Measurements from ENCODE around the gene DCLRE1C. TPM values are rescaled to one million over a fixed set of nuclear protein-coding genes. Genes with fewer than 3 reads are reported as not detected.

Gene DCLRE1C
- total and polyA plus RNA-seq, 9 of the 15 experiments (the other 6 are each of a cell fraction or from before 2014, with no cell fraction given): 8.8 to 22.2 (median 13.9) TPM

DNA sequence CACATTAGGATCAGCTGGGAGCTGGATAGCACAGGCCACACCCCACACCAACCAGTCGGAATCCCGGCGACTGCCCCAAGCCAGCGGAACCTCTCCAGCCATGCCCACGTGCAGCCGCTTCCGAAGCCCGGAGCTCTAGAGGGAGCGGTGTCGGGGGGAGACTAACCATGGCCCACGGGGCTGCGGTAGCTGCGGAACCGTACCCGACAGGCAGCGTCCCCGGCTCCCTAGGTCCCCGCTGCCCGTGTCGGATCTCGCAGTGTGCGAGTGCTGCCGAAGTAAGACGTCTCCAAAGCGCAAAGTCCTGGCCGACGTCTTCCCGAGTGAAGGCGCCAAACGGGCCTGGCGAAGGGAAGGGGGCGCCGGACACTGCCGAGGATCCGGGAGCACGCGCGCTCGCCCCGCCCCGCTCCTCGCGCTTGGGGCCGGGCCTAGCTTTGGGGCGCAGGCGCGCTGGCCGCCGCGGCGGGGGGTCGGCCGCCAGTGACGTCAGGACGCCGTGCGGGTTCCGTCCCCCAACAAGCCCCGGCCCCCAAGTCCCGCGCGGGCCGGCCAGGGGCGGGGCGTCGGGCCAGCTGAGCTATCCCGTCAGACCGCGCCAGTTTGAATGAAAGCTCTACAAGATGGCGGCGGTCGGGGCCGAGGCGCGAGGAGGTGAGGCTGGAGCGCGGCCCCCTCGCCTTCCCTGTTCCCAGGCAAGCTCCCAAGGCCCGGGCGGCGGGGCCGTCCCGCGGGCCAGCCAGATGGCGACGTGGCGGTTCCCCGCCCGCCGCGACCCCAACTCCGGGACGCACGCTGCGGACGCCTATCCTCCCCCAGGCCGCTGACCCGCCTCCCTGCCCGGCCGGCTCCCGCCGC lies 75.4 kb downstream of the DCLRE1C start, which contains the start of gene SUV39H2 (continued):
- TF ChIP-seq HSF4 (CRISPR knock-in tag; IDR thresholded peaks at IDR 0.05; ENCODE audit: borderline replicate concordance) (no peak), YBX1 (IDR thresholded peaks at IDR 0.05) (no peak), SMAD2 (IDR thresholded peaks at IDR 0.05; ENCODE audit: low read depth, low read length) (no peak), MBD2 (IDR thresholded peaks at IDR 0.05; ENCODE audit: borderline replicate concordance, low read depth) (0 out of 2 replicates have a peak, but pooled peaks have one; percentile 2), SLC30A9 (CRISPR knock-in tag; IDR thresholded peaks at IDR 0.05) (no peak), DIDO1 (tag; IDR thresholded peaks at IDR 0.05; ENCODE audit: low read depth) (no peak), ZNF174 (CRISPR knock-in tag; IDR thresholded peaks at IDR 0.05) (no peak), ZNF551 (CRISPR knock-in tag; IDR thresholded peaks at IDR 0.05) (no peak), NR4A1 (CRISPR knock-in tag; IDR thresholded peaks at IDR 0.05) (peak; percentile 27; the same call in 1 of the 2 replicates), NR4A1 (tag; IDR thresholded peaks at IDR 0.05) (no peak), BACH1 (tag; IDR thresholded peaks at IDR 0.05) (no peak), MCM7 (IDR thresholded peaks at IDR 0.05) (no peak), KDM1A (IDR thresholded peaks at IDR 0.05) (no peak), HLTF (IDR thresholded peaks at IDR 0.05) (no peak; the same call in 1 of the 2 replicates), SMARCA5 (IDR thresholded peaks at IDR 0.05) (peak; percentile 34; the same call in 1 of the 2 replicates)
- TF ChIP-seq, protein P1, sequence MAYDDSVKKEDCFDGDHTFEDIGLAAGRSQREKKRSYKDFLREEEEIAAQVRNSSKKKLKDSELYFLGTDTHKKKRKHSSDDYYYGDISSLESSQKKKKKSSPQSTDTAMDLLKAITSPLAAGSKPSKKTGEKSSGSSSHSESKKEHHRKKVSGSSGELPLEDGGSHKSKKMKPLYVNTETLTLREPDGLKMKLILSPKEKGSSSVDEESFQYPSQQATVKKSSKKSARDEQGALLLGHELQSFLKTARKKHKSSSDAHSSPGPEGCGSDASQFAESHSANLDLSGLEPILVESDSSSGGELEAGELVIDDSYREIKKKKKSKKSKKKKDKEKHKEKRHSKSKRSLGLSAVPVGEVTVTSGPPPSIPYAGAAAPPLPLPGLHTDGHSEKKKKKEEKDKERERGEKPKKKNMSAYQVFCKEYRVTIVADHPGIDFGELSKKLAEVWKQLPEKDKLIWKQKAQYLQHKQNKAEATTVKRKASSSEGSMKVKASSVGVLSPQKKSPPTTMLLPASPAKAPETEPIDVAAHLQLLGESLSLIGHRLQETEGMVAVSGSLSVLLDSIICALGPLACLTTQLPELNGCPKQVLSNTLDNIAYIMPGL (CRISPR knock-in tag; IDR thresholded peaks at IDR 0.05): no peak
- TF ChIP-seq, protein P2, sequence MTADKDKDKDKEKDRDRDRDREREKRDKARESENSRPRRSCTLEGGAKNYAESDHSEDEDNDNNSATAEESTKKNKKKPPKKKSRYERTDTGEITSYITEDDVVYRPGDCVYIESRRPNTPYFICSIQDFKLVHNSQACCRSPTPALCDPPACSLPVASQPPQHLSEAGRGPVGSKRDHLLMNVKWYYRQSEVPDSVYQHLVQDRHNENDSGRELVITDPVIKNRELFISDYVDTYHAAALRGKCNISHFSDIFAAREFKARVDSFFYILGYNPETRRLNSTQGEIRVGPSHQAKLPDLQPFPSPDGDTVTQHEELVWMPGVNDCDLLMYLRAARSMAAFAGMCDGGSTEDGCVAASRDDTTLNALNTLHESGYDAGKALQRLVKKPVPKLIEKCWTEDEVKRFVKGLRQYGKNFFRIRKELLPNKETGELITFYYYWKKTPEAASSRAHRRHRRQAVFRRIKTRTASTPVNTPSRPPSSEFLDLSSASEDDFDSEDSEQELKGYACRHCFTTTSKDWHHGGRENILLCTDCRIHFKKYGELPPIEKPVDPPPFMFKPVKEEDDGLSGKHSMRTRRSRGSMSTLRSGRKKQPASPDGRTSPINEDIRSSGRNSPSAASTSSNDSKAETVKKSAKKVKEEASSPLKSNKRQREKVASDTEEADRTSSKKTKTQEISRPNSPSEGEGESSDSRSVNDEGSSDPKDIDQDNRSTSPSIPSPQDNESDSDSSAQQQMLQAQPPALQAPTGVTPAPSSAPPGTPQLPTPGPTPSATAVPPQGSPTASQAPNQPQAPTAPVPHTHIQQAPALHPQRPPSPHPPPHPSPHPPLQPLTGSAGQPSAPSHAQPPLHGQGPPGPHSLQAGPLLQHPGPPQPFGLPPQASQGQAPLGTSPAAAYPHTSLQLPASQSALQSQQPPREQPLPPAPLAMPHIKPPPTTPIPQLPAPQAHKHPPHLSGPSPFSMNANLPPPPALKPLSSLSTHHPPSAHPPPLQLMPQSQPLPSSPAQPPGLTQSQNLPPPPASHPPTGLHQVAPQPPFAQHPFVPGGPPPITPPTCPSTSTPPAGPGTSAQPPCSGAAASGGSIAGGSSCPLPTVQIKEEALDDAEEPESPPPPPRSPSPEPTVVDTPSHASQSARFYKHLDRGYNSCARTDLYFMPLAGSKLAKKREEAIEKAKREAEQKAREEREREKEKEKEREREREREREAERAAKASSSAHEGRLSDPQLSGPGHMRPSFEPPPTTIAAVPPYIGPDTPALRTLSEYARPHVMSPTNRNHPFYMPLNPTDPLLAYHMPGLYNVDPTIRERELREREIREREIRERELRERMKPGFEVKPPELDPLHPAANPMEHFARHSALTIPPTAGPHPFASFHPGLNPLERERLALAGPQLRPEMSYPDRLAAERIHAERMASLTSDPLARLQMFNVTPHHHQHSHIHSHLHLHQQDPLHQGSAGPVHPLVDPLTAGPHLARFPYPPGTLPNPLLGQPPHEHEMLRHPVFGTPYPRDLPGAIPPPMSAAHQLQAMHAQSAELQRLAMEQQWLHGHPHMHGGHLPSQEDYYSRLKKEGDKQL (CRISPR knock-in tag; IDR thresholded peaks at IDR 0.05; ENCODE audit: borderline replicate concordance): no peak
- TF ChIP-seq, protein P3, sequence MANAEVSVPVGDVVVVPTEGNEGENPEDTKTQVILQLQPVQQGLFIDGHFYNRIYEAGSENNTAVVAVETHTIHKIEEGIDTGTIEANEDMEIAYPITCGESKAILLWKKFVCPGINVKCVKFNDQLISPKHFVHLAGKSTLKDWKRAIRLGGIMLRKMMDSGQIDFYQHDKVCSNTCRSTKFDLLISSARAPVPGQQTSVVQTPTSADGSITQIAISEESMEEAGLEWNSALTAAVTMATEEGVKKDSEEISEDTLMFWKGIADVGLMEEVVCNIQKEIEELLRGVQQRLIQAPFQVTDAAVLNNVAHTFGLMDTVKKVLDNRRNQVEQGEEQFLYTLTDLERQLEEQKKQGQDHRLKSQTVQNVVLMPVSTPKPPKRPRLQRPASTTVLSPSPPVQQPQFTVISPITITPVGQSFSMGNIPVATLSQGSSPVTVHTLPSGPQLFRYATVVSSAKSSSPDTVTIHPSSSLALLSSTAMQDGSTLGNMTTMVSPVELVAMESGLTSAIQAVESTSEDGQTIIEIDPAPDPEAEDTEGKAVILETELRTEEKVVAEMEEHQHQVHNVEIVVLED (CRISPR knock-in tag; IDR thresholded peaks at IDR 0.05): peak; percentile 91
- TF ChIP-seq, protein P4, sequence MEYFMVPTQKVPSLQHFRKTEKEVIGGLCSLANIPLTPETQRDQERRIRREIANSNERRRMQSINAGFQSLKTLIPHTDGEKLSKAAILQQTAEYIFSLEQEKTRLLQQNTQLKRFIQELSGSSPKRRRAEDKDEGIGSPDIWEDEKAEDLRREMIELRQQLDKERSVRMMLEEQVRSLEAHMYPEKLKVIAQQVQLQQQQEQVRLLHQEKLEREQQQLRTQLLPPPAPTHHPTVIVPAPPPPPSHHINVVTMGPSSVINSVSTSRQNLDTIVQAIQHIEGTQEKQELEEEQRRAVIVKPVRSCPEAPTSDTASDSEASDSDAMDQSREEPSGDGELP (CRISPR knock-in tag; IDR thresholded peaks at IDR 0.05; ENCODE audit: borderline replicate concordance): peak; percentile 95
